DND-41 (cell line): ENCODE results near the gene HGFAC.

Source experiments
- EZH2 ChIP-seq: IDR thresholded peaks from 3 replicates; pipeline ENCODE4 v1.6.1; 2012; ENCODE audit warnings: borderline replicate concordance, low read depth, mild to moderate bottlenecking, moderate library complexity, low read length, inconsistent platforms; ENCODE audit not compliant: severe bottlenecking
- TF ChIP-seq, protein P1 (sequence below): IDR thresholded peaks from 2 replicates; pipeline ENCODE4 v1.5.1; 2012; ENCODE audit warnings: borderline replicate concordance, low read length, moderate library complexity, mild to moderate bottlenecking; ENCODE audit not compliant: poor library complexity, severe bottlenecking; ENCODE audit errors: extremely low read depth

- TF ChIP-seq, protein P1, sequence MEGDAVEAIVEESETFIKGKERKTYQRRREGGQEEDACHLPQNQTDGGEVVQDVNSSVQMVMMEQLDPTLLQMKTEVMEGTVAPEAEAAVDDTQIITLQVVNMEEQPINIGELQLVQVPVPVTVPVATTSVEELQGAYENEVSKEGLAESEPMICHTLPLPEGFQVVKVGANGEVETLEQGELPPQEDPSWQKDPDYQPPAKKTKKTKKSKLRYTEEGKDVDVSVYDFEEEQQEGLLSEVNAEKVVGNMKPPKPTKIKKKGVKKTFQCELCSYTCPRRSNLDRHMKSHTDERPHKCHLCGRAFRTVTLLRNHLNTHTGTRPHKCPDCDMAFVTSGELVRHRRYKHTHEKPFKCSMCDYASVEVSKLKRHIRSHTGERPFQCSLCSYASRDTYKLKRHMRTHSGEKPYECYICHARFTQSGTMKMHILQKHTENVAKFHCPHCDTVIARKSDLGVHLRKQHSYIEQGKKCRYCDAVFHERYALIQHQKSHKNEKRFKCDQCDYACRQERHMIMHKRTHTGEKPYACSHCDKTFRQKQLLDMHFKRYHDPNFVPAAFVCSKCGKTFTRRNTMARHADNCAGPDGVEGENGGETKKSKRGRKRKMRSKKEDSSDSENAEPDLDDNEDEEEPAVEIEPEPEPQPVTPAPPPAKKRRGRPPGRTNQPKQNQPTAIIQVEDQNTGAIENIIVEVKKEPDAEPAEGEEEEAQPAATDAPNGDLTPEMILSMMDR: no peak
- TF ChIP-seq EZH2: no peak
These were observed 22.0 kb downstream of the HGFAC start for GRCh38 chr4:3463556-3464348.
